Activated CD8-positive, alpha-beta T cell treated with anti-CD3 and anti-CD28 coated beads, Interleukin-2, amount 10 ng/mL, durations not matched to agents 7 days and 5 days (primary cell): Measurements from ENCODE around the gene MUC5B. TPM values are rescaled to one million over a fixed set of nuclear protein-coding genes. Genes with fewer than 3 reads are reported as not detected.

Experiments
- ATAC-seq: fragments of 150-1000 bp; cut with Tn5 transposase; one replicate; pipeline ENCODE4 v1.10.0; 2021; ENCODE audit warnings: moderate library complexity
- CTCF ChIA-PET: fragments of 350-600 bp; sonication (Branson Sonifier 250); formaldehyde crosslinking; loops from one replicate; lab custom pipeline; 2021; ENCODE audit warnings: antibody characterized with exemption; lab: Charles Lee
- POLR2A ChIA-PET: fragments of 350-600 bp; sonication (Branson Sonifier 250); formaldehyde crosslinking; loops from one replicate; lab custom pipeline; 2021; ENCODE audit warnings: antibody characterized with exemption; lab: Charles Lee
- DNase-seq: peaks from one replicate; pipeline ENCODE4 v3.0.0-alpha.2; 2020
- H3K27ac Mint-ChIP-seq: one replicate; pipeline ENCODE4 v1.8.0; 2021; ENCODE audit warnings: mild to moderate bottlenecking, mixed read lengths
- H3K27me3 Mint-ChIP-seq: one replicate; pipeline ENCODE4 v1.8.0; 2021; ENCODE audit warnings: low read depth, mixed read lengths
- H3K36me3 Mint-ChIP-seq: one replicate; pipeline ENCODE4 v1.8.0; 2021; ENCODE audit warnings: low read depth, mixed read lengths
- H3K4me1 Mint-ChIP-seq: one replicate; pipeline ENCODE4 v1.8.0; 2021; ENCODE audit warnings: low read depth, mixed read lengths
- H3K4me3 Mint-ChIP-seq: one replicate; pipeline ENCODE4 v1.8.0; 2021; ENCODE audit warnings: mild to moderate bottlenecking, mixed read lengths
- H3K9me3 Mint-ChIP-seq: one replicate; pipeline ENCODE4 v1.8.0; 2022; ENCODE audit warnings: mixed read lengths; ENCODE audit not compliant: insufficient read depth
- total RNA-seq, 2 experiments: library from RNA; stranded (reverse); gene quantifications; one replicate each; pipeline ENCODE4 v1.2.3, GENCODE V29; 2021

MUC5B gene
- total RNA-seq, 2 experiments from 2014 or later = not detected

- ChIA-PET POLR2A (no interaction called here), CTCF (interaction anchor here (1.1 to 1.3 kb wide), 4 partner anchors 24 to 281 kb away, joined by 3 to 4 read pairs (median 4); no protein-coding TSS in a partner anchor)
- DNase-seq = peak; percentile 37
- Mint-ChIP-seq H3K4me3 (no peak overlapping the region), H3K27me3 (no peaks in the 10 kb centered on the region), H3K9me3 (no peaks in the 10 kb centered on the region), H3K4me1 (no peaks in the 10 kb centered on the region), H3K36me3 (peaks cover 2% of the 10 kb centered on the region), H3K27ac (no peak overlapping the region)
- ATAC-seq = peak; percentile 57
Measured at GRCh38 chr11:1293619-1294015, 70.8 kb downstream of the MUC5B start.

DNA sequence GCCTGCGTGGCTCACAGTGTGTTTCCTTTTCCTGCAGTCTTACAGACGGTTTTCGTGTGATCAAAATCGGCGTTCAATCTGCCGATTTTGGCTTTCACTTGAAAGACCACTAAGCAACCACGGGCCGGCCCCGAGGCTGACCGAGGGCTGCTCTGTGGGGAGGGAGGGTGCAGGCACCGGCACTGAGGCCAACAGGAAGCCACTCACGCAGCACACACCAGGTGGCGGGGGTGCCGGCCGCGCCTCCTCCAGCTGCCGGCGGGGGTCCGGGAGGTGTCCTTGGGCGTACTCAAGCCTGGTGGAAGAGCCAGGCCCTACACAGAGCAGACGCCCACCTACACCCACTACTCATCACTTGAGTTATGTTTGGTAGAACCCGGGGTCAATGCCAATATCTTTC lies 72.2 kb downstream of the MUC5B start:
- no peak overlapping the region for H3K27ac Mint-ChIP-seq
- ATAC-seq = no peak
- DNase-seq = no peak
- no peaks in the 10 kb centered on the region for H3K9me3 Mint-ChIP-seq
- H3K4me1 Mint-ChIP-seq = no peaks in the 10 kb centered on the region
- ChIA-PET CTCF (no interaction called here), POLR2A (no interaction called here)
- H3K36me3 Mint-ChIP-seq = peaks cover 2% of the 10 kb centered on the region
- no peaks in the 10 kb centered on the region for H3K27me3 Mint-ChIP-seq
- H3K4me3 Mint-ChIP-seq = no peak overlapping the region

- ATAC-seq (no peak), DNase-seq (no peak)
- H3K4me1 Mint-ChIP-seq = no peaks in the 10 kb centered on the region
- H3K4me3 Mint-ChIP-seq = no peak overlapping the region
- POLR2A ChIA-PET = no interaction called here
- CTCF ChIA-PET = no interaction called here
- H3K9me3 Mint-ChIP-seq = no peaks in the 10 kb centered on the region
- peaks cover 1% of the 10 kb centered on the region for H3K36me3 Mint-ChIP-seq
- no peak overlapping the region for H3K27ac Mint-ChIP-seq
- no peaks in the 10 kb centered on the region for H3K27me3 Mint-ChIP-seq
Measured at GRCh38 chr11:1295591-1295990, 72.7 kb downstream of the MUC5B start.

DNA sequence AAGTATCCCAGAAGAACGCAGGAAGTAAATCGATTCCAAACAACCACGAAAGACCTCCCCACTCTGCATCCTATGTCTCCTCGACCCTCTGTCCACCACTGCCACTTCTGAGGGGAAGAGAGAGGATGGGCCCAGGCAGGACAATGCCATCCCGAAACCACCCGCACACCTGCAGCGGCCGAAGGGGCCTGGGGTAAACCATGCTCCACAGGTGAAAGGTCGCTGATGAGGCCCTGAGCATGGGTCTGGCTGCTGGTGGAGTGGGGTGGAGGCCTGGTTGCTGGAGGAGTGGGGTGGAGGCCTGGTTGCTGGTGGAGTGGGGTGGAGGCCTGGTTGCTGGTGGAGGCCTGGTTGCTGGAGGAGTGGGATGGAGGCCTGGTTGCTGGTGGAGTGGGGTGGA lies 73.4 kb downstream of the MUC5B start:
- ATAC-seq (no peak), DNase-seq (no peak)
- no peaks in the 10 kb centered on the region for H3K36me3 Mint-ChIP-seq
- H3K27me3 Mint-ChIP-seq = no peaks in the 10 kb centered on the region
- no peaks in the 10 kb centered on the region for H3K4me1 Mint-ChIP-seq
- ChIA-PET POLR2A (no interaction called here), CTCF (no interaction called here)
- no peaks in the 10 kb centered on the region for H3K9me3 Mint-ChIP-seq
- no peak overlapping the region for H3K4me3 Mint-ChIP-seq
- H3K27ac Mint-ChIP-seq = no peak overlapping the region

DNA sequence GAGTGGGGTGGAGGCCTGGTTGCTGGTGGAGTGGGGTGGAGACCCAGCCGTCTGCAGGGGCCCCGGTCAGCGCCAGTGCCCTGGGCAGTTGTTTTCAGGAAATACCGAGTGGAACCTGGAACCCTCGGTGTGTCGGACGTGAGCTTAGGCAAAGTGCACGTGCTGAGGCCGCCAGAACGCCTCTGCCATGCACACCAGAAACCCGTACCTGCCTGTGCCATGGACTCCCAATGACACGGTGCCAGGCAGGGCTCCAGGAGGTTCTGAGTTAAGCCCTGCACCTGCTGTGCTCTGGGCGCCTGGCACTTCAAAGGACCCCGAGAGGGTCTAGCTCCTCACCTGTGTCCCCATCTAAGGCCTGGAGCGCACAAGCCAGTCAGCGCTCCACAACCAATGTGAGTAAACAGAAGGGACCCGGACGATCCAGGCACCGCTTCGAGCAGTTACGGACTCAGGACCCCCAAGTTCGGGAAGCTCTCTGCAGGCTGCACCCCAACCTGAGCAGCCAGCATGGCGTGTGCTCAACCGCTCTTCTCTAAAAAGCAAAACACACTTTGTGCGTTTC lies 74.2 kb downstream of the MUC5B start:
- no peaks in the 10 kb centered on the region for H3K27me3 Mint-ChIP-seq
- ATAC-seq (no peak), DNase-seq (no peak)
- H3K4me3 Mint-ChIP-seq = no peak overlapping the region
- H3K4me1 Mint-ChIP-seq = no peaks in the 10 kb centered on the region
- no peaks in the 10 kb centered on the region for H3K36me3 Mint-ChIP-seq
- no peaks in the 10 kb centered on the region for H3K9me3 Mint-ChIP-seq
- POLR2A ChIA-PET = no interaction called here
- no peak overlapping the region for H3K27ac Mint-ChIP-seq
- CTCF ChIA-PET = no interaction called here

DNA sequence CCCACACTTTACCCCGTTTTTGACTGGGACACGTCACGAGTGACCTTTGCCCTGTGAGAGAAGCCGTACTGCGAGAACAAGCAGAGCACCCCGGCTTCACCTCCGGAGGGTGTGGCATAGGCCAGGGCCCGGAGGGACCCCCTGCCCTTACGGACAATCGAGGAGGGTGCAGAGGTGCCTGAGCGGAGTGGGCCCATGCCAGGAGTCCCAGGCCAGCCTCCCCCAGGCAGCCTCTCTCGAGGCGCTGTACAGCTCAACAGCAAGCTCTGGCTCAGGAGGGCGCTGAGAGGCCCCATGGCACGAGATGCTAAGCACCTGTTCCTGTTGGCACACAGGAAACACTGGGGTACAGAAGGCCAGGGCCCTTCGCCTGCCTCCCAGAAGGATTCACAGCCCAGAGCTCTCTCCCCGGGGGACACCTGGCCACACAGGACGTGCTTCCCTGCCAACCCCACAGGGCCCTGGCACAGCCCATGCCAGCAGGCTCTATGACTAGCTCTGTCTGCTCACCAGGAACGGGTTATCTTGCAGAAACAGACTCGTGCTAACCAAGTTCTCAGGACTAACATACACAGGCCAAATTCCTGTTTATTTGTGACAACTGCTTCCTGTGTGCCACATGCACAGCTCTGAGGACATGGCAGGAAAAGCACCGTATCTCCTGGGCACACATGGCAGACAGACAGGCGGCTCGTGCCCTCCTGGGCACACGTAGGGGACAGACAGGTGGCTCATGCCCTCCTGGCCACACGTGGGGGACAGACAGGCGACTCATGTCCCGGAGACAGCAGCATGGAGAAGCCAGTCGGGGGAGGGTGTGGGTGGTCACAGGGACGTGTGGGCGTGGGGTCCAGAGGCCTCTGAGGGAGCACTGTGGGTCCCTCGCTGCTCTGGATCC lies 75.0 kb downstream of the MUC5B start:
- POLR2A ChIA-PET = no interaction called here
- Mint-ChIP-seq H3K9me3 (no peaks in the 10 kb centered on the region), H3K36me3 (no peaks in the 10 kb centered on the region), H3K4me1 (no peaks in the 10 kb centered on the region), H3K27me3 (no peaks in the 10 kb centered on the region), H3K27ac (no peak overlapping the region), H3K4me3 (no peak overlapping the region)
- ATAC-seq = no peak
- CTCF ChIA-PET = no interaction called here
- DNase-seq = no peak

DNA sequence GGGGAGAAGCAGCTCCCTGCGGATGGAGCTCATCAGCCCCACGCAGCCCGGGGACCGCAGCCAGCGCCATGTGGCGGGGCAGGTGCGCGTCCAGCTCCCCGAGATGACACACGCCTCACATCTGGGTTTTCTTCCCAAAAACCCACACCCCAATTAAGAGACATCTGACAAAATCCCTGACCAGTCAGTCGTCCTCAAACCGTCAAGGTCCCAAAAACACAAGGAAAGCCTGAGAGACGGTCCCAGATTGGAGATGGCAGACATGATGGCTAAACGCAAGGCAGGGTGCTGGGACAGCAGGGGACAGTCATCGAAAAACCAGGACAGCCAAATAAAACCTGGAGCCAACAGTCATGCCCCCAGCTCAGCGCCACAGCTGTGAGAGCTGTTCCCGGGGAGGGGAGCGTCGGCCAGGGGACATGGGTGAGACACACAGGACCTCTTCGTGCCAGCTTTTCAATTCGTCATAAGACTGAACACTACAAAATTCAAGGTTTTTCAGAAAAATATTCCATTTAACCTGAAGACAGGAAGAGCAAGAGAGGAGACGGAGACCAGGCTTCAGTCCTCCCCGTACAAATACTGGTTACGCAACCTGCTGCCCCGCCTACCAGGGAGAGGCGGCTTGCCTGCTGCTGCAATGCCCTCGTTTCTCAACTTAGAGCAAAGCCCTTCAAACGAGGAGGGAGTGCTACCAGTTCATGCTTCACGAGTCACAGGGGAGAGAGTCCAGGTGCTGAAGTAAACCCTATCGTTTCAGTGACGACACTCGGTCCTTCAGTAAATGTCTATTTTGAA lies 76.0 kb downstream of the MUC5B start:
- H3K4me1 Mint-ChIP-seq = no peaks in the 10 kb centered on the region

DNA sequence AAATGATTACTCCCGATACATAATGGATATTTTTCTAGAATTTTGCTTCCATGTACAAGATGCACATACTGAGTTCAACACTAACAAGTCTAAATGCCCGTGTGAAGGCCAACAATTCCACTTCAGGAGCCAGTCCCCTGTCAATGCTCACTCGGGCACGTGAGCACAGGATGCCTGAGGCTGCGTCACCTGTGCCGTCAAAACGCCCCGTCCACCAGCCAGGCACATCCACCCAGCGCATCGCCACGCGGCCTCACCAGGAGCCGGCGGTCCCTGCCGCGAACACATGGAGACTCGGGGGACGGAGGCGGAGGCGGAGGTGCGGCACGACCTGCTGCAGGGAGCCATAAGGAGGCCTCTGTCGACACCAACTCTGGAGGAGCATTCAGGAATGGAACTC lies 76.8 kb downstream of the MUC5B start:
- ChIA-PET CTCF (no interaction called here), POLR2A (no interaction called here)
- DNase-seq (no peak), ATAC-seq (no peak)
- Mint-ChIP-seq H3K27me3 (no peaks in the 10 kb centered on the region), H3K4me1 (no peaks in the 10 kb centered on the region), H3K27ac (no peak overlapping the region), H3K9me3 (no peaks in the 10 kb centered on the region), H3K4me3 (no peak overlapping the region), H3K36me3 (no peaks in the 10 kb centered on the region)

More for the DNA sequence above, 76.0 kb downstream of the MUC5B start:
- ChIA-PET POLR2A (no interaction called here), CTCF (no interaction called here)
- Mint-ChIP-seq H3K27me3 (no peaks in the 10 kb centered on the region), H3K36me3 (no peaks in the 10 kb centered on the region), H3K4me3 (no peak overlapping the region), H3K27ac (no peak overlapping the region), H3K9me3 (no peaks in the 10 kb centered on the region)
- no peak for ATAC-seq
- DNase-seq = no peak

- no peaks in the 10 kb centered on the region for H3K27me3 Mint-ChIP-seq
- POLR2A ChIA-PET = no interaction called here
- H3K4me3 Mint-ChIP-seq = no peak overlapping the region
- ATAC-seq = no peak
- H3K27ac Mint-ChIP-seq = no peak overlapping the region
- H3K4me1 Mint-ChIP-seq = peaks cover 2% of the 10 kb centered on the region
- no peak for DNase-seq
- H3K9me3 Mint-ChIP-seq = no peaks in the 10 kb centered on the region
- H3K36me3 Mint-ChIP-seq = no peaks in the 10 kb centered on the region
- CTCF ChIA-PET = no interaction called here
Measured at GRCh38 chr11:1300121-1300520, 77.3 kb downstream of the MUC5B start.

GRCh38 chr11:1300569-1301187 lies 77.8 kb downstream of the MUC5B start:
- no peak overlapping the region for H3K4me3 Mint-ChIP-seq
- H3K9me3 Mint-ChIP-seq = no peaks in the 10 kb centered on the region
- ATAC-seq (no peak), DNase-seq (no peak)
- H3K27me3 Mint-ChIP-seq = no peaks in the 10 kb centered on the region
- no peak overlapping the region for H3K27ac Mint-ChIP-seq
- ChIA-PET CTCF (no interaction called here), POLR2A (no interaction called here)
- peaks cover 3% of the 10 kb centered on the region for H3K4me1 Mint-ChIP-seq
- no peaks in the 10 kb centered on the region for H3K36me3 Mint-ChIP-seq

DNA sequence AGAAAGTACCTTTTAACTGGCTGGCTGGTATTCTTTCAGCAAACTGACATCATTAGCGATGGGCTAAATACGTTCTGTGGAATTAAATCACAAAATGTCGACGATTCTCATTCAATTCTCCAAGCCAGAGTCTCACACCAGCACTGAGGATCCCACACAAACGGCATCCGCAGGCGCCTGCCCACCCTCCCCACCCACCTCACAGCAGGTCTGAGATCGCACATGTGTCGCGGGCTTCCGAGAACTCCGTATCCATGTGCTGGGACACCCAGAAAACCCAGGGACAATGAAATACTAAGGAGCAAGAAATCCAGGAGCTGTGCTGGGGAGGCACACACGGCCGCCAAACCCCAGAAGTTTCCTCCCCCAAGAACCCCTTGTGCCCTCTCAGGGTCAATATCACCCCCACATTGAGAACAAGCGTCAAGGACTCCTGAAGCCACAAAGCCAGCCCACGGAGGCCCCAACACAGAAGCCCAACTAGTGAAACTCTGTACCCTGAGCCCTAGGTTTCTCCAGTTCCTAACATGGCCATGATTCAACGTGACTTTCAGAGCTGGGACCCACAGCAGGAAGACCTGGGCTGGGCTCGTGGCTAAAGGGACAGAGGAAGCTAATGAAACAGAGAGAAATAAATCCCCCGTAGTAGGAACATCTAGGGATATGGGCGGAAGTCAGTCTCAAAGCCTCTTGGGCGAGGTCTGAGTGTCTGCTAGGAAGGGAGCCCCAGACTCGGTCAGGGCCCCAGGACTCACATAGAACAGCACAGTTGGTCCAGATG lies 78.5 kb downstream of the MUC5B start:
- Mint-ChIP-seq H3K9me3 (no peaks in the 10 kb centered on the region), H3K36me3 (no peaks in the 10 kb centered on the region), H3K27ac (no peak overlapping the region), H3K4me1 (peaks cover 3% of the 10 kb centered on the region), H3K27me3 (no peaks in the 10 kb centered on the region), H3K4me3 (no peak overlapping the region)
- ATAC-seq = no peak
- ChIA-PET POLR2A (no interaction called here), CTCF (no interaction called here)
- no peak for DNase-seq
